K562 (cell line): ENCODE data around the gene TRIM69. TPM values are rescaled to one million over a fixed set of nuclear protein-coding genes. Genes with fewer than 3 reads are reported as not detected.

Experiments used
- EHMT2 ChIP-seq: fragments of 450-650 bp; IDR thresholded peaks from 2 replicates; pipeline ENCODE4 v1.6.1; 2018; ENCODE audit warnings: antibody characterized with exemption
- FOXA3 ChIP-seq, 2 experiments: fragments of 450-650 bp in 1 of 2; sonication (generic) in 1 of 2; formaldehyde crosslinking; IDR thresholded peaks in 1 of 2; conservative IDR thresholded peaks in 1 of 2; 2 replicates each; pipeline versions ENCODE4 v1.4.0 to v1.8.0; 2020 to 2022; ENCODE audit warnings: mild to moderate bottlenecking in 2 of 2, missing genetic modification reagents in 1 of 2
- KDM1A ChIP-seq, 2 experiments: fragments of 450-650 bp; IDR thresholded peaks; 2 replicates each; pipeline ENCODE4 v1.6.1; 2016; ENCODE audit warnings: mild to moderate bottlenecking in 2 of 2
- LCOR ChIP-seq: sonication (generic); formaldehyde crosslinking; IDR thresholded peaks from 2 replicates; pipeline ENCODE4 v1.8.0; 2022; ENCODE audit warnings: mild to moderate bottlenecking, missing genetic modification reagents
- NR3C1 ChIP-seq: sonication (generic); formaldehyde crosslinking; IDR thresholded peaks from 2 replicates; pipeline ENCODE4 v1.8.1; 2022; ENCODE audit warnings: missing genetic modification reagents
- RCOR1 ChIP-seq, 2 experiments: IDR thresholded peaks; 2 replicates each; pipeline ENCODE4 v1.6.1; 2012; ENCODE audit warnings: low read depth in 2 of 2, low read length in 2 of 2, borderline replicate concordance in 1 of 2, improper control_type of control experiment in 1 of 2
- SMARCC2 ChIP-seq: fragments of 450-650 bp; IDR thresholded peaks from 2 replicates; pipeline ENCODE4 v1.6.1; 2017; ENCODE audit warnings: antibody characterized with exemption, moderate library complexity, mild to moderate bottlenecking, low read depth
- YY1 ChIP-seq, 3 experiments: IDR thresholded peaks; 2 replicates each; pipeline ENCODE4 v1.6.1; 2011; ENCODE audit warnings: low read length in 2 of 3, mild to moderate bottlenecking in 2 of 3, moderate library complexity in 2 of 3, borderline replicate concordance in 1 of 3, control low read depth in 1 of 3, low read depth in 1 of 3; ENCODE audit not compliant: insufficient read depth in 3 of 3, insufficient replicate concordance in 2 of 3, control insufficient read depth in 1 of 3, insufficient read length in 1 of 3; ENCODE audit errors: extremely low read depth in 1 of 3
- ZC3H11A ChIP-seq: IDR thresholded peaks from 2 replicates; pipeline ENCODE4 v1.6.1; 2012; ENCODE audit warnings: low read depth, low read length, improper control_type of control experiment
- ZFX ChIP-seq: sonication (generic); formaldehyde crosslinking; IDR thresholded peaks from 2 replicates; pipeline ENCODE4 v1.8.0; 2022; ENCODE audit warnings: mild to moderate bottlenecking, missing genetic modification reagents, moderate library complexity
- ZNF589 ChIP-seq: fragments of 200-800 bp; sonication (Bioruptor generic); IDR thresholded peaks from 2 replicates; pipeline ENCODE4 v1.6.1; 2016; ENCODE audit warnings: low read depth, missing genetic modification characterization, missing compliant biosample characterization
- ZNF778 ChIP-seq: fragments of 450-650 bp; formaldehyde crosslinking; IDR thresholded peaks from 2 replicates; pipeline ENCODE4 v1.4.0; 2020; ENCODE audit warnings: mild to moderate bottlenecking, moderate library complexity
- polyA plus RNA-seq, 8 experiments: library from polyadenylated mRNA; depleted of rRNA in 4 of 8; stranded (reverse) in 5 of 8; unstranded in 3 of 8; fragments of >200 nt; fragmentation: Nextera tagmentation in 2 of 8; fragmentation: Illumina TruSeq in 1 of 8; extraction: Ambion mirVana in 2 of 8; extraction: Trizol in 1 of 8; gene quantifications; 2 replicates each; pipeline versions ENCODE4 v1.2.1 to v1.2.3, GENCODE V29; 2011 to 2014; ENCODE audit warnings: inconsistent platforms in 1 of 8, missing spikeins in 1 of 8
- total RNA-seq, 7 experiments: library from RNA; depleted of rRNA in 6 of 7; stranded (reverse); fragments of >200 nt in 6 of 7; fragmentation: Illumina TruSeq in 2 of 7; extraction: Trizol in 2 of 7; gene quantifications; 2 replicates each; pipeline versions ENCODE4 v1.2.1 to v1.2.3, GENCODE V29; 2011 to 2021; ENCODE audit warnings: low replicate concordance in 1 of 7
- TF ChIP-seq, protein P1 (sequence below): sonication (generic); IDR thresholded peaks from 2 replicates; pipeline ENCODE4 v1.6.1; 2016
- TF ChIP-seq, protein P2 (sequence below): fragments of 450-650 bp; IDR thresholded peaks from 2 replicates; pipeline ENCODE4 v1.6.1; 2017; ENCODE audit warnings: antibody characterized with exemption, mild to moderate bottlenecking
- TF ChIP-seq, protein P3 (sequence below): fragments of 200-800 bp; sonication (Bioruptor generic); IDR thresholded peaks from 2 replicates; pipeline ENCODE4 v1.6.1; 2017; ENCODE audit warnings: missing genetic modification characterization, missing compliant biosample characterization
- TF ChIP-seq, protein P4 (sequence below): sonication (generic); formaldehyde crosslinking; IDR thresholded peaks from 2 replicates; pipeline ENCODE4 v1.8.0; 2022; ENCODE audit warnings: missing genetic modification reagents, mild to moderate bottlenecking, moderate library complexity, borderline replicate concordance

TRIM69 gene
- total and polyA plus RNA-seq, 9 of the 15 experiments (the other 6 are each of a cell fraction or from before 2014, with no cell fraction given), result 1.0 to 4.3 (median 2.3) TPM

DNA sequence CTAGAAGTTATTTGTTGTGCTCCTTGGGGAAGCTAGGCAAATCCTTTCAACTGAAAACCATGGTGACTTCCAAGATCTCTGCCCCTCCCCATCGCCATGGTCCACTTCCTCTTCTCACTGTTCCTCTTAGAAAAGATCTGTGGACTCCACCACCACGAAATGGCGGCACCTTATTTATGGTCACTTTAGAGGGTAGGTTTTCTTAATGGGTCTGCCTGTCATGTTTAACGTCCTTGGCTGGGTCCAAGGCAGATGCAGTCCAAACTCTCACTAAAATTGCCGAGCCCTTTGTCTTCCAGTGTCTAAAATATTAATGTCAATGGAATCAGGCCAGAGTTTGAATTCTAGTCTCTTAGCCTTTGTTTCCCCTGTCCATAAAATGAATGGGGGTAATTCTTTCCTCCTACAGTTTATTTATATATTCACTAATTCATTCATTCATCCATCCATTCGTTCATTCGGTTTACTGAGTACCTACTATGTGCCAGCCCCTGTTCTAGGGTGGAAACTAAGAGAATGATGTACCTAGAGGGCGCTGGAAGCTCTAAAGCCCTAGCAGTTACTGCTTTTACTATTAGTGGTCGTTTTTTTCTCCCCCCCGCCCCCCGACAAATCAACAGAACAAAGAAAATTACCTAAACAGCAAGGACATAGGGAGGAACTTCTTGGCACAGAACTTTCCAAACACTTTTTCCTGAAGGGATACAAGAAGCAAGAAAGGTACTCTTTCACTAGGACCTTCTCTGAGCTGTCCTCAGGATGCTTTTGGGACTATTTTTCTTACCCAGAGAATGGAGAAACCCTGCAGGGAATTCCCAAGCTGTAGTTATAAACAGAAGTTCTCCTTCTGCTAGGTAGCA is 25.9 kb upstream of the TRIM69 start (continued):
- peak in 2 of 3 experiments; percentile 55 to 88 for TF ChIP-seq YY1 (IDR thresholded peaks at IDR 0.05; ENCODE audit: borderline replicate concordance in 1 of 3, control insufficient read depth in 1 of 3, extremely low read depth in 1 of 3, insufficient read depth in 3 of 3, insufficient read length in 1 of 3, insufficient replicate concordance in 2 of 3, low read depth in 1 of 3, low read length in 2 of 3)
- no peak for TF ChIP-seq NR3C1 (CRISPR knock-in tag)
- TF ChIP-seq SMARCC2, result no peak
- TF ChIP-seq, protein P1, sequence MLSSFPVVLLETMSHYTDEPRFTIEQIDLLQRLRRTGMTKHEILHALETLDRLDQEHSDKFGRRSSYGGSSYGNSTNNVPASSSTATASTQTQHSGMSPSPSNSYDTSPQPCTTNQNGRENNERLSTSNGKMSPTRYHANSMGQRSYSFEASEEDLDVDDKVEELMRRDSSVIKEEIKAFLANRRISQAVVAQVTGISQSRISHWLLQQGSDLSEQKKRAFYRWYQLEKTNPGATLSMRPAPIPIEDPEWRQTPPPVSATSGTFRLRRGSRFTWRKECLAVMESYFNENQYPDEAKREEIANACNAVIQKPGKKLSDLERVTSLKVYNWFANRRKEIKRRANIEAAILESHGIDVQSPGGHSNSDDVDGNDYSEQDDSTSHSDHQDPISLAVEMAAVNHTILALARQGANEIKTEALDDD, result 0 out of 2 replicates have a peak, but pooled peaks have one; percentile 13
- no peak for TF ChIP-seq ZNF778
- TF ChIP-seq KDM1A (IDR thresholded peaks at IDR 0.05), result peak; percentile 61 to 84; a peak in 3 of 4 replicates
- TF ChIP-seq ZC3H11A, result 0 out of 2 replicates have a peak, but pooled peaks have one; percentile 49
- TF ChIP-seq ZFX (CRISPR knock-in tag), result no peak
- TF ChIP-seq, protein P2, sequence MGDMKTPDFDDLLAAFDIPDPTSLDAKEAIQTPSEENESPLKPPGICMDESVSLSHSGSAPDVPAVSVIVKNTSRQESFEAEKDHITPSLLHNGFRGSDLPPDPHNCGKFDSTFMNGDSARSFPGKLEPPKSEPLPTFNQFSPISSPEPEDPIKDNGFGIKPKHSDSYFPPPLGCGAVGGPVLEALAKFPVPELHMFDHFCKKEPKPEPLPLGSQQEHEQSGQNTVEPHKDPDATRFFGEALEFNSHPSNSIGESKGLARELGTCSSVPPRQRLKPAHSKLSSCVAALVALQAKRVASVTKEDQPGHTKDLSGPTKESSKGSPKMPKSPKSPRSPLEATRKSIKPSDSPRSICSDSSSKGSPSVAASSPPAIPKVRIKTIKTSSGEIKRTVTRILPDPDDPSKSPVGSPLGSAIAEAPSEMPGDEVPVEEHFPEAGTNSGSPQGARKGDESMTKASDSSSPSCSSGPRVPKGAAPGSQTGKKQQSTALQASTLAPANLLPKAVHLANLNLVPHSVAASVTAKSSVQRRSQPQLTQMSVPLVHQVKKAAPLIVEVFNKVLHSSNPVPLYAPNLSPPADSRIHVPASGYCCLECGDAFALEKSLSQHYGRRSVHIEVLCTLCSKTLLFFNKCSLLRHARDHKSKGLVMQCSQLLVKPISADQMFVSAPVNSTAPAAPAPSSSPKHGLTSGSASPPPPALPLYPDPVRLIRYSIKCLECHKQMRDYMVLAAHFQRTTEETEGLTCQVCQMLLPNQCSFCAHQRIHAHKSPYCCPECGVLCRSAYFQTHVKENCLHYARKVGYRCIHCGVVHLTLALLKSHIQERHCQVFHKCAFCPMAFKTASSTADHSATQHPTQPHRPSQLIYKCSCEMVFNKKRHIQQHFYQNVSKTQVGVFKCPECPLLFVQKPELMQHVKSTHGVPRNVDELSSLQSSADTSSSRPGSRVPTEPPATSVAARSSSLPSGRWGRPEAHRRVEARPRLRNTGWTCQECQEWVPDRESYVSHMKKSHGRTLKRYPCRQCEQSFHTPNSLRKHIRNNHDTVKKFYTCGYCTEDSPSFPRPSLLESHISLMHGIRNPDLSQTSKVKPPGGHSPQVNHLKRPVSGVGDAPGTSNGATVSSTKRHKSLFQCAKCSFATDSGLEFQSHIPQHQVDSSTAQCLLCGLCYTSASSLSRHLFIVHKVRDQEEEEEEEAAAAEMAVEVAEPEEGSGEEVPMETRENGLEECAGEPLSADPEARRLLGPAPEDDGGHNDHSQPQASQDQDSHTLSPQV, result peak; percentile 41; the same call in 1 of the 2 replicates
- no peak for TF ChIP-seq LCOR (CRISPR knock-in tag)
- TF ChIP-seq, protein P3, sequence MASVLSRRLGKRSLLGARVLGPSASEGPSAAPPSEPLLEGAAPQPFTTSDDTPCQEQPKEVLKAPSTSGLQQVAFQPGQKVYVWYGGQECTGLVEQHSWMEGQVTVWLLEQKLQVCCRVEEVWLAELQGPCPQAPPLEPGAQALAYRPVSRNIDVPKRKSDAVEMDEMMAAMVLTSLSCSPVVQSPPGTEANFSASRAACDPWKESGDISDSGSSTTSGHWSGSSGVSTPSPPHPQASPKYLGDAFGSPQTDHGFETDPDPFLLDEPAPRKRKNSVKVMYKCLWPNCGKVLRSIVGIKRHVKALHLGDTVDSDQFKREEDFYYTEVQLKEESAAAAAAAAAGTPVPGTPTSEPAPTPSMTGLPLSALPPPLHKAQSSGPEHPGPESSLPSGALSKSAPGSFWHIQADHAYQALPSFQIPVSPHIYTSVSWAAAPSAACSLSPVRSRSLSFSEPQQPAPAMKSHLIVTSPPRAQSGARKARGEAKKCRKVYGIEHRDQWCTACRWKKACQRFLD (CRISPR knock-in tag), result 0 out of 2 replicates have a peak, but pooled peaks have one; percentile 68
- TF ChIP-seq ZNF589 (CRISPR knock-in tag), result 0 out of 2 replicates have a peak, but pooled peaks have one; percentile 3
- TF ChIP-seq EHMT2, result peak; percentile 79
- 0 out of 4 replicates have a peak, but pooled peaks of 1 of the 2 experiments have one; percentile 9 for TF ChIP-seq FOXA3 (CRISPR knock-in tag; conservative IDR thresholded peaks at IDR 0.05 in 1 of 2, IDR thresholded peaks at IDR 0.05 in 1 of 2)
- TF ChIP-seq RCOR1 (IDR thresholded peaks at IDR 0.05; ENCODE audit: borderline replicate concordance in 1 of 2, low read depth in 2 of 2, low read length in 2 of 2), result peak in 1 of 2 experiments; percentile 35; a peak in 2 of 4 replicates
- TF ChIP-seq, protein P4, sequence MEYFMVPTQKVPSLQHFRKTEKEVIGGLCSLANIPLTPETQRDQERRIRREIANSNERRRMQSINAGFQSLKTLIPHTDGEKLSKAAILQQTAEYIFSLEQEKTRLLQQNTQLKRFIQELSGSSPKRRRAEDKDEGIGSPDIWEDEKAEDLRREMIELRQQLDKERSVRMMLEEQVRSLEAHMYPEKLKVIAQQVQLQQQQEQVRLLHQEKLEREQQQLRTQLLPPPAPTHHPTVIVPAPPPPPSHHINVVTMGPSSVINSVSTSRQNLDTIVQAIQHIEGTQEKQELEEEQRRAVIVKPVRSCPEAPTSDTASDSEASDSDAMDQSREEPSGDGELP (CRISPR knock-in tag), result no peak
